Neuron (in vitro differentiated cells): Measurements from ENCODE around the gene DPF3.

Experiments
- H2AFZ ChIP-seq: one replicate; pipeline ENCODE4 v1.6.1; 2013; ENCODE audit warnings: low read depth, mild to moderate bottlenecking, inconsistent platforms, low read length, moderate library complexity
- H3K27me3 ChIP-seq: one replicate; pipeline ENCODE4 v1.6.1; 2013; ENCODE audit warnings: low read length; ENCODE audit not compliant: insufficient read depth
- H3K36me3 ChIP-seq: one replicate; pipeline ENCODE4 v1.6.1; 2013; ENCODE audit warnings: low read length; ENCODE audit not compliant: insufficient read depth
- H3K4me1 ChIP-seq: one replicate; pipeline ENCODE4 v1.6.1; 2013; ENCODE audit warnings: low read length; ENCODE audit not compliant: insufficient read depth
- H3K4me3 ChIP-seq: 2 replicates; pipeline ENCODE4 v1.5.1; 2013; ENCODE audit warnings: mild to moderate bottlenecking, low read length, moderate library complexity
- H3K9me3 ChIP-seq: one replicate; pipeline ENCODE4 v1.6.1; 2013; ENCODE audit warnings: low read length

DPF3 gene

GRCh38 chr14:72740504-72740961 is 153.4 kb downstream of the DPF3 start:
- no peaks in the 10 kb centered on the region for H3K9me3 ChIP-seq
- no peak overlapping the region for H3K4me3 ChIP-seq
- H3K36me3 ChIP-seq: no peaks in the 10 kb centered on the region
- no peak overlapping the region for H2AFZ ChIP-seq
- H3K27me3 ChIP-seq: no peaks in the 10 kb centered on the region
- no peaks in the 10 kb centered on the region for H3K4me1 ChIP-seq

GRCh38 chr14:72739446-72740405 is 154.2 kb downstream of the DPF3 start:
- no peak overlapping the region for H3K4me3 ChIP-seq

DNA sequence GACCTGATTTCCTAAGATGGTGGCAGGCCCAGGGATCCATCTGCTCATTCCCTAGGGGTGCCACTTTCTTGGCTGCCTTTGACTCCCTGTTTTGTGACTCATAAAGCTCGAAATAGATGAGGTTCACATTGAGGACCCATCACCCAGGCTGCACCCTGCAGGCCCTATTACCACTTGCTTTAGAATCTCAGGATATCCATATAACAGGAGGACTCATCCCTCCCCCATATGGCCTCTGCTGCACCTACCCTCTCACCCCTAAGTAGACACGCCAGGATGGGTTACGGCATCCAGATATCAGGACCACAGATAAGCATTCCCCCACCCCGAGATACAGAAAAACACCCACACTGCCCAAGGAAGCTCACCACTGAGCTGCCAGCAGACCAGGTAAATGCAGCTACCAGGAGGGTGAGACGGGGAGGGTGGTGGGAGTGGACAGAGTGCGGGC is 155.7 kb downstream of the DPF3 start:
- Histone ChIP-seq H3K27me3 (no peaks in the 10 kb centered on the region), H3K36me3 (no peaks in the 10 kb centered on the region), H3K9me3 (no peaks in the 10 kb centered on the region), H2AFZ (no peak overlapping the region), H3K4me1 (no peaks in the 10 kb centered on the region), H3K4me3 (no peak overlapping the region)

More at GRCh38 chr14:72739446-72740405, 154.2 kb downstream of the DPF3 start:
- Histone ChIP-seq H3K4me1 (no peaks in the 10 kb centered on the region), H3K9me3 (no peaks in the 10 kb centered on the region), H3K36me3 (no peaks in the 10 kb centered on the region), H2AFZ (no peak overlapping the region), H3K27me3 (no peaks in the 10 kb centered on the region)

DNA sequence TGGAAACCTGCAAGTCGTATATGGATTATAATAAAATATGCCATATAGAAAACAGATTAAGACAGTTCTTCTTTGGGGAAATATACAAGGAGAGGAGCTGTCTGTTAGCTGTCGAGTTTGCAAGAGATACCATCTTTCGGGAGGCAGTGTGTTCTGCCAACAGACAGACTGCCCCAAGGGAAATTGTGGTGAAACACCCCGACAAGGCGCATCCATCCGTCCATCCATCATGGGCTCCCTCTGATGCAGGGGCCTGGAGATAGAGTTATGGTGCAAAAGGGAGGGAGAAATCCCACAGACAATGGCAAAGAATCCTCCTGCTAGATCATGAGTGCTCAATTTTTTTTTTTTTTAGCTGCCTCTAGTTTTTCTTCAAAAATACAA is 156.3 kb downstream of the DPF3 start:
- Histone ChIP-seq H3K27me3 (no peaks in the 10 kb centered on the region), H3K4me3 (no peak overlapping the region), H3K9me3 (no peaks in the 10 kb centered on the region), H3K4me1 (no peaks in the 10 kb centered on the region), H3K36me3 (no peaks in the 10 kb centered on the region), H2AFZ (no peak overlapping the region)

- no peak overlapping the region for H2AFZ ChIP-seq
- no peak overlapping the region for H3K4me3 ChIP-seq
- H3K4me1 ChIP-seq: no peaks in the 10 kb centered on the region
- no peaks in the 10 kb centered on the region for H3K9me3 ChIP-seq
- no peaks in the 10 kb centered on the region for H3K27me3 ChIP-seq
- no peaks in the 10 kb centered on the region for H3K36me3 ChIP-seq
Observed at GRCh38 chr14:72736786-72737559, 156.9 kb downstream of the DPF3 start.

- Histone ChIP-seq H2AFZ (no peak overlapping the region), H3K4me3 (no peak overlapping the region), H3K9me3 (no peaks in the 10 kb centered on the region), H3K27me3 (no peaks in the 10 kb centered on the region), H3K4me1 (no peaks in the 10 kb centered on the region), H3K36me3 (no peaks in the 10 kb centered on the region)
Observed at GRCh38 chr14:72736308-72736707, 157.6 kb downstream of the DPF3 start.

DNA sequence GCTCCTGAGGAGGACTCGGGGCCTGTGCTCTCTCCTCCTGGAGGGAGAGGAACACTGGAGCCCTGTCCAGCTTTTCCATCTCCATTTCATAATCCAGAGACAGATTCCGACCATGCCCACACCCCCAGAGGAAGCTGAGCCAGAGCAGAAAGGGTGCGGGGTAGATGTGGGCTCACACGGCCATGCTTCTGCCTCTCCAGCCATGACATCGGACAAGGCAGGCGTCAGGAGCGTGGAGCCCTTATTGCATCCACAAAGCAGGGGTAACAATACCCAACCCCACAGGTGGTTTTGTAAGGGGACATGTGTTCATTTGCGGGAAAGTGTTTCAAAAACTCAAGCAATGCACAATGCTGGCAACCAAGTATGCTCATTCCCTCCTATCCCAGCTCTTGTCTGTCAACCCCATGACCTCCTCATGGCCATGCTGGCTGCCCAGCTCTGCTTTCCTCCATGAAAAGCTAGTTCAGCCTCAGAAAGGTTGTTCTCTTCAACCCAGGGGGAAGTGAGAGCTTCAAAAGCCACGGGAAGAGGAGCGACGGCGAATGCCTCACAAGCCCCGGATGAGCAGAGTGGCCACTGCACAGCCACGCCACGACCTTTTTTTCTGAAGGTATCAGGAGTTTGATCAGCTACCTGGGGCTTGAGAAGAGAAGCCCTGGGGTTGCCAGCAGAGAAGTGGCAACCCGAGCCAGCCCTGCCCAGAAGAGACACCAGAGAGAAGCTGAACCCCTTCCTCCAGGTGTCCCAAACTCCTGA is 161.7 kb downstream of the DPF3 start:
- H3K4me1 ChIP-seq: no peaks in the 10 kb centered on the region
- no peaks in the 10 kb centered on the region for H3K36me3 ChIP-seq
- H3K27me3 ChIP-seq: no peaks in the 10 kb centered on the region

DNA sequence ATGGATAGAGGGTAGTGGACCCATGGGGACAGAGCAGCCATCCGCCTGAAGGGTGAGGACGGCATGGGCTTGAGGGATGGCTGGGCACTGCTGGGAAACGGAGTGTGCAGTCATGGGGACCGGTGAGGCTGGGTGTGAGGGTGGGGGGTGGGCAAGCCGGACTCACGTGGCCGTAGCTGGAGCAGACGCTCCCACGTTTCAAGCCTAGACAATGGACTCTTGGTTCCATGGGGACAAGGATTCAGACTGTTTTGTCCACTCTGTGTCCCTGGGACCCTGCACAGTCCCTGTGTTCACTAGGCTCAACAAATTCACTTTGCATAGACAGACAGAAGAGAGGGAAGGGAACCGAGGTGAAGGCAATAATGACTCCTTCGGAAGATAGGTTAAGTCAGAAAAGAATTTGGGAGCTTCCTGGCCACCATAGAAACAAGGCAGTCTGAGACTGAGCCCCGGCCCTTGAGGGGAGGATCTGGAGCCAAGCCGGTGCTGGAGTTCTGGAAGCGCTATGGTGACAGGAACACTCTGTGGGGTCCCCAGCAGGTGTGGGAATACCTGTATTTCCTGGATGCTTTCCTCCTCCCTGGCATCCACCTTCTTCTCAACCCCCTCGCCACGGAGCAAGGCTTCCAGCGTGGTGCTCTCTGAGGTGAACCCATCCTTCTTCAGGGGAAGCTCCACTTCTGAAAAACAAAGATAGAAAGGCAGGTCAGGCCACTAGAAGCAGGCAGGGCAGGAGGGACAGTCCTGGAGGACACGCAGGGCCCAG is 162.5 kb downstream of the DPF3 start:
- Histone ChIP-seq H3K36me3 (no peaks in the 10 kb centered on the region), H2AFZ (no peak overlapping the region), H3K4me3 (no peak overlapping the region), H3K9me3 (no peaks in the 10 kb centered on the region), H3K4me1 (no peaks in the 10 kb centered on the region), H3K27me3 (no peaks in the 10 kb centered on the region)

More for the DNA sequence above, 161.7 kb downstream of the DPF3 start:
- no peak overlapping the region for H3K4me3 ChIP-seq
- H3K9me3 ChIP-seq: no peaks in the 10 kb centered on the region
- no peak overlapping the region for H2AFZ ChIP-seq

- Histone ChIP-seq H3K9me3 (no peaks in the 10 kb centered on the region), H3K4me1 (no peaks in the 10 kb centered on the region), H3K4me3 (no peak overlapping the region), H3K27me3 (no peaks in the 10 kb centered on the region), H3K36me3 (no peaks in the 10 kb centered on the region), H2AFZ (no peak overlapping the region)
Observed at GRCh38 chr14:72730468-72730867, 163.4 kb downstream of the DPF3 start.

DNA sequence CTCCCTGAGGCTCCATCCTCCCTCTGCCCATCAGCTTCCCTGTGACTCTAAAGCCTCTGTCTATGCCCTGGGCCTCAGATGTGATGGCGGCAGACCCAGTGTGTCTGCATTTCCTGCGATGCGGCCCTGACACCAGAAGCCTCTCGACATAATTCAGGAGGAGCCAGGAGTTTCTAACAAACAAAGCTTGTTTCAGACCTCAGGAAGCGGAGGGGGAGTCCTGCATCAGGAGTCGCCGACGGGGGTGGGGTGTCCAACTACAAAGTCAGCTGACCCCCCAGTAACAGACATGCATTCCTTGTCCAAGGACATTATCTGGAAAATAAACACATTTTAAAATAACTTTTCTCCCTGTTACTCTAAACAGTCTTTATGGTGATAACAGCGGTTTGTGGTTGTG is 167.5 kb downstream of the DPF3 start:
- H3K9me3 ChIP-seq: no peaks in the 10 kb centered on the region
- H3K4me1 ChIP-seq: no peaks in the 10 kb centered on the region
- H2AFZ ChIP-seq: no peak overlapping the region
- H3K36me3 ChIP-seq: no peaks in the 10 kb centered on the region
- H3K27me3 ChIP-seq: no peaks in the 10 kb centered on the region
- H3K4me3 ChIP-seq: no peak overlapping the region

- Histone ChIP-seq H3K27me3 (no peaks in the 10 kb centered on the region), H3K9me3 (no peaks in the 10 kb centered on the region), H2AFZ (no peak overlapping the region), H3K4me1 (no peaks in the 10 kb centered on the region), H3K36me3 (no peaks in the 10 kb centered on the region), H3K4me3 (no peak overlapping the region)
Observed at GRCh38 chr14:72723858-72724530, 169.9 kb downstream of the DPF3 start.
